K562 (cell line): Measurements from ENCODE around the gene EPHB3. TPM values are rescaled to one million over a fixed set of nuclear protein-coding genes. Genes with fewer than 3 reads are reported as not detected.

Source experiments
- ATAC-seq: fragments of 200-7000 bp; cut with Tn5 transposase; 3 replicates; pipeline ENCODE4 v1.9.1; 2020; ENCODE audit warnings: moderate library complexity
- BruUV-seq: library from RNA; stranded (reverse); fragments of 400-500 nt; replicated peaks from 2 replicates; lab custom pipeline; 2021; lab: Mats Ljungman, UMichigan
- CTCF ChIA-PET: fragments of 300-600 bp; formaldehyde crosslinking; extraction: SDS; loops from one replicate; lab custom pipeline; 2021; ENCODE audit warnings: low intra/inter-chr PET ratio; lab: Yijun Ruan, JAX
- POLR2A ChIA-PET: fragments of 300-600, 350-650 bp; sonication (Branson Sonifier 250); formaldehyde crosslinking; extraction: SDS; loops from one replicate; lab custom pipeline; 2021; ENCODE audit warnings: antibody characterized with exemption, inconsistent platforms; lab: Yijun Ruan, JAX
- DNase-seq, 4 experiments: peaks; one replicate each; pipeline versions ENCODE4 v3.0.0 to v3.0.0-alpha.2; 2011 to 2018; ENCODE audit warnings: low spot score in 3 of 4, mixed read lengths in 3 of 4; ENCODE audit errors: extremely low read depth in 1 of 4
- FAIRE-seq: peaks from 2 replicates; lab custom pipeline; 2011; peaks lifted over from hg19 to GRCh38; lab: Jason Lieb, UNC
- H2AFZ ChIP-seq: 2 replicates; pipeline ENCODE4 v1.6.0; 2011; ENCODE audit warnings: low read depth, low read length, control low read depth, inconsistent platforms
- H3K27ac ChIP-seq: fragments of 200-600 bp; 3 replicates; pipeline ENCODE4 v1.8.0; 2011; ENCODE audit warnings: low read depth, mild to moderate bottlenecking, control low read depth, inconsistent platforms, low read length, moderate library complexity, mixed read lengths; ENCODE audit errors: extremely low read depth
- H3K27me3 ChIP-seq, 2 experiments: fragments of 300-600 bp in 1 of 2; 2 replicates in 1 of 2; 3 replicates in 1 of 2; pipeline versions ENCODE4 v1.6.0 to v1.8.0; 2011; ENCODE audit warnings: inconsistent platforms in 2 of 2, low read length in 2 of 2, mild to moderate bottlenecking in 1 of 2, mixed read lengths in 1 of 2, moderate library complexity in 1 of 2; ENCODE audit not compliant: control insufficient read depth in 2 of 2, insufficient read depth in 2 of 2
- H3K36me3 ChIP-seq: fragments of 300-600 bp; 3 replicates; pipeline ENCODE4 v1.8.0; 2011; ENCODE audit warnings: mild to moderate bottlenecking, low read length, inconsistent platforms; ENCODE audit not compliant: control insufficient read depth, insufficient read depth
- H3K4me1 ChIP-seq, 2 experiments: fragments of 200-600 bp in 1 of 2; replicated peaks in 1 of 2; 2 replicates in 1 of 2; 3 replicates in 1 of 2; pipeline versions ENCODE4 v1.5.1 to v1.8.0; 2011; ENCODE audit warnings: inconsistent platforms in 2 of 2, low read length in 2 of 2, mild to moderate bottlenecking in 1 of 2, mixed read lengths in 1 of 2, moderate library complexity in 1 of 2; ENCODE audit not compliant: control insufficient read depth in 2 of 2, insufficient read depth in 2 of 2
- H3K4me2 ChIP-seq: 2 replicates; pipeline ENCODE4 v1.6.1; 2011; ENCODE audit warnings: low read length, control low read depth, inconsistent platforms, mixed read lengths; ENCODE audit not compliant: insufficient read depth
- H3K4me3 ChIP-seq: fragments of 200-600 bp; sonication (generic), shearing (Covaris generic); 2 replicates; pipeline ENCODE4 v1.5.1; 2016; ENCODE audit warnings: control low read depth, inconsistent platforms
- H3K79me2 ChIP-seq: fragments of 200-600 bp; 3 replicates; pipeline ENCODE4 v1.8.0; 2011; ENCODE audit warnings: low read length, inconsistent platforms; ENCODE audit not compliant: control insufficient read depth, insufficient read depth
- H3K9ac ChIP-seq, 2 experiments: 2 replicates each; pipeline versions ENCODE4 v1.6.0 to v1.6.1; 2011; ENCODE audit warnings: low read depth in 2 of 2, low read length in 2 of 2, control low read depth in 1 of 2, inconsistent platforms in 1 of 2, mild to moderate bottlenecking in 1 of 2, mixed read lengths in 1 of 2; ENCODE audit not compliant: insufficient read depth in 1 of 2
- H3K9me1 ChIP-seq: one replicate; pipeline ENCODE4 v1.6.0; 2011; ENCODE audit warnings: inconsistent platforms, mild to moderate bottlenecking, low read length, moderate library complexity; ENCODE audit not compliant: control insufficient read depth, insufficient read depth
- H3K9me3 ChIP-seq: replicated peaks from 2 replicates; pipeline ENCODE4 v1.5.1; 2011; ENCODE audit warnings: low read depth, low read length, inconsistent platforms; ENCODE audit not compliant: control insufficient read depth, insufficient read depth
- H4K20me1 ChIP-seq: replicated peaks from 2 replicates; pipeline ENCODE4 v1.6.1; 2011; ENCODE audit warnings: low read length, inconsistent platforms, mixed read lengths; ENCODE audit not compliant: control insufficient read depth, insufficient read depth
- CEBPB ChIP-seq: fragments of 450-650 bp; IDR thresholded peaks from 2 replicates; pipeline ENCODE4 v1.6.1; 2016; ENCODE audit warnings: missing genetic modification characterization, missing compliant biosample characterization
- CHD4 ChIP-seq: fragments of 200-600 bp; sonication (generic); IDR thresholded peaks from 3 replicates; pipeline ENCODE4 v1.6.1; 2012; ENCODE audit warnings: low read depth, mild to moderate bottlenecking, mixed read lengths, low read length, inconsistent platforms; ENCODE audit not compliant: insufficient read depth, insufficient replicate concordance, poor library complexity, severe bottlenecking
- HIVEP1 ChIP-seq: fragments of 250-450 bp; sonication (Bioruptor Pico); IDR thresholded peaks from 2 replicates; pipeline ENCODE4 v1.4.0; 2020; ENCODE audit warnings: mild to moderate bottlenecking
- LCOR ChIP-seq: sonication (generic); formaldehyde crosslinking; IDR thresholded peaks from 2 replicates; pipeline ENCODE4 v1.8.0; 2022; ENCODE audit warnings: mild to moderate bottlenecking, missing genetic modification reagents
- MEF2A ChIP-seq: IDR thresholded peaks from 2 replicates; pipeline ENCODE4 v1.6.1; 2011; ENCODE audit warnings: low read depth, mild to moderate bottlenecking, low read length, moderate library complexity; ENCODE audit not compliant: control insufficient read depth
- POLR2B ChIP-seq: fragments of 450-650 bp; IDR thresholded peaks from 2 replicates; pipeline ENCODE4 v1.6.1; 2018; ENCODE audit warnings: low read depth; ENCODE audit not compliant: partially characterized antibody
- RBBP5 ChIP-seq: fragments of 200-600 bp; sonication (generic); IDR thresholded peaks from 2 replicates; pipeline ENCODE4 v1.6.1; 2012; ENCODE audit warnings: borderline replicate concordance, mild to moderate bottlenecking, low read length, control low read depth, inconsistent platforms; ENCODE audit not compliant: insufficient read depth, poor library complexity, severe bottlenecking
- RBM15 ChIP-seq: fragments of 200-400 bp; formaldehyde crosslinking; IDR thresholded peaks from 2 replicates; pipeline ENCODE4 v1.6.1; 2018; ENCODE audit warnings: mild to moderate bottlenecking, low read length, moderate library complexity; ENCODE audit not compliant: insufficient read depth
- VEZF1 ChIP-seq: fragments of 200-800 bp; sonication (Bioruptor generic); IDR thresholded peaks from 2 replicates; pipeline ENCODE4 v1.6.1; 2017; ENCODE audit warnings: missing genetic modification characterization, missing compliant biosample characterization
- YBX1 ChIP-seq: fragments of 450-650 bp; IDR thresholded peaks from 2 replicates; pipeline ENCODE4 v1.7.1; 2016; ENCODE audit warnings: mild to moderate bottlenecking
- ZC3H4 ChIP-seq: sonication (generic); formaldehyde crosslinking; IDR thresholded peaks from 2 replicates; pipeline ENCODE4 v1.9.0; 2021; ENCODE audit warnings: missing genetic modification reagents, borderline replicate concordance
- ZNF263 ChIP-seq: sonication (generic); formaldehyde crosslinking; IDR thresholded peaks from 2 replicates; pipeline ENCODE4 v1.8.0; 2022; ENCODE audit warnings: mild to moderate bottlenecking, missing genetic modification reagents, borderline replicate concordance
- WGBS: fragments of 100-300 bp; shearing (Covaris generic); methylation state at CpG from one replicate; pipeline ENCODE4 v1.1.6; 2016; ENCODE audit warnings: low coverage, mixed read lengths; ENCODE audit not compliant: insufficient coverage; ENCODE audit errors: missing lambda C conversion rate; 5-methylcytosine and 5-hydroxymethylcytosine counted together
- in situ Hi-C: fragments of 300-500 bp; cut with MboI; formaldehyde crosslinking; loops from 4 replicates; pipeline ENCODE4 v1.15.0; 2018; ENCODE audit warnings: inconsistent platforms, mixed read lengths
- intact Hi-C: fragments of 100-400 bp; cut with micrococcal nuclease; formaldehyde crosslinking; loops from 2 replicates; pipeline ENCODE4 v1.14.2; 2022
- polyA plus RNA-seq, 8 experiments: library from polyadenylated mRNA; depleted of rRNA in 4 of 8; stranded (reverse) in 5 of 8; unstranded in 3 of 8; fragments of >200 nt; fragmentation: Nextera tagmentation in 2 of 8; fragmentation: Illumina TruSeq in 1 of 8; extraction: Ambion mirVana in 2 of 8; extraction: Trizol in 1 of 8; gene quantifications; 2 replicates each; pipeline versions ENCODE4 v1.2.1 to v1.2.3, GENCODE V29; 2011 to 2014; ENCODE audit warnings: inconsistent platforms in 1 of 8, missing spikeins in 1 of 8
- total RNA-seq, 7 experiments: library from RNA; depleted of rRNA in 6 of 7; stranded (reverse); fragments of >200 nt in 6 of 7; fragmentation: Illumina TruSeq in 2 of 7; extraction: Trizol in 2 of 7; gene quantifications; 2 replicates each; pipeline versions ENCODE4 v1.2.1 to v1.2.3, GENCODE V29; 2011 to 2021; ENCODE audit warnings: low replicate concordance in 1 of 7
- TF ChIP-seq, protein P1 (sequence below): IDR thresholded peaks from 3 replicates; pipeline ENCODE4 v1.6.1; 2011; ENCODE audit warnings: borderline replicate concordance, mild to moderate bottlenecking; ENCODE audit not compliant: insufficient read length, insufficient read depth
- TF ChIP-seq, protein P2 (sequence below): fragments of 450-650 bp; IDR thresholded peaks from 2 replicates; pipeline ENCODE4 v1.6.1; 2017; ENCODE audit warnings: antibody characterized with exemption

Gene EPHB3
- total and polyA plus RNA-seq, 9 of the 15 experiments (the other 6 are each of a cell fraction or from before 2014, with no cell fraction given): not detected

GRCh38 chr3:184568560-184568923, 7.0 kb downstream of the EPHB3 start (continued):
- no peak for TF ChIP-seq CEBPB
- TF ChIP-seq, all 486 proteins: peak for 0

- CTCF ChIA-PET: no interaction called here
- H3K9ac ChIP-seq: no peak overlapping the region
- DNase-seq (peak in 3 of 4 experiments; percentile 9 to 66 (median 62)), FAIRE-seq (no peak), ATAC-seq (peak; percentile 48)
- H4K20me1 ChIP-seq: peaks cover 7% of the 10 kb centered on the region
- no peak overlapping the region for H3K27ac ChIP-seq
- intact Hi-C loops (no loop called here), in situ Hi-C loops (no loop called here)
- no peaks in the 10 kb centered on the region for H3K9me1 ChIP-seq
- H3K4me2 ChIP-seq: 0 out of 2 replicates have a peak overlapping the region, but pooled peaks have one; percentile 37
- H3K4me3 ChIP-seq: peak overlapping the region; percentile 11; the same call in 1 of the 2 replicates
- H3K4me1 ChIP-seq: peaks cover 0 to 14% of the 10 kb centered on the region in 2 experiments; a peak in 2 of 5 replicates
- H3K27me3 ChIP-seq: peaks cover 58 to 97% of the 10 kb centered on the region in 2 experiments
- no peaks in the 10 kb centered on the region for H3K79me2 ChIP-seq
- no peaks in the 10 kb centered on the region for H3K36me3 ChIP-seq
- 3% methylated on average over 23 of the region's 68 CpGs for WGBS
- no peaks in the 10 kb centered on the region for H3K9me3 ChIP-seq
- BruUV-seq: no TSS peak
- POLR2A ChIA-PET: no interaction called here
- no peak overlapping the region for H2AFZ ChIP-seq
- TF ChIP-seq HIVEP1 (CRISPR knock-in tag) (no peak), ZC3H4 (CRISPR knock-in tag) (no peak), CHD4 (no peak), LCOR (CRISPR knock-in tag) (no peak), ZNF263 (peak; percentile 96), RBBP5 (no peak), YBX1 (no peak), VEZF1 (CRISPR knock-in tag) (peak; percentile 29; the same call in 1 of the 2 replicates), RBM15 (no peak), POLR2B (no peak), MEF2A (no peak)
- TF ChIP-seq, protein P1, sequence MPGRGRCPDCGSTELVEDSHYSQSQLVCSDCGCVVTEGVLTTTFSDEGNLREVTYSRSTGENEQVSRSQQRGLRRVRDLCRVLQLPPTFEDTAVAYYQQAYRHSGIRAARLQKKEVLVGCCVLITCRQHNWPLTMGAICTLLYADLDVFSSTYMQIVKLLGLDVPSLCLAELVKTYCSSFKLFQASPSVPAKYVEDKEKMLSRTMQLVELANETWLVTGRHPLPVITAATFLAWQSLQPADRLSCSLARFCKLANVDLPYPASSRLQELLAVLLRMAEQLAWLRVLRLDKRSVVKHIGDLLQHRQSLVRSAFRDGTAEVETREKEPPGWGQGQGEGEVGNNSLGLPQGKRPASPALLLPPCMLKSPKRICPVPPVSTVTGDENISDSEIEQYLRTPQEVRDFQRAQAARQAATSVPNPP: no peak
- TF ChIP-seq, protein P2, sequence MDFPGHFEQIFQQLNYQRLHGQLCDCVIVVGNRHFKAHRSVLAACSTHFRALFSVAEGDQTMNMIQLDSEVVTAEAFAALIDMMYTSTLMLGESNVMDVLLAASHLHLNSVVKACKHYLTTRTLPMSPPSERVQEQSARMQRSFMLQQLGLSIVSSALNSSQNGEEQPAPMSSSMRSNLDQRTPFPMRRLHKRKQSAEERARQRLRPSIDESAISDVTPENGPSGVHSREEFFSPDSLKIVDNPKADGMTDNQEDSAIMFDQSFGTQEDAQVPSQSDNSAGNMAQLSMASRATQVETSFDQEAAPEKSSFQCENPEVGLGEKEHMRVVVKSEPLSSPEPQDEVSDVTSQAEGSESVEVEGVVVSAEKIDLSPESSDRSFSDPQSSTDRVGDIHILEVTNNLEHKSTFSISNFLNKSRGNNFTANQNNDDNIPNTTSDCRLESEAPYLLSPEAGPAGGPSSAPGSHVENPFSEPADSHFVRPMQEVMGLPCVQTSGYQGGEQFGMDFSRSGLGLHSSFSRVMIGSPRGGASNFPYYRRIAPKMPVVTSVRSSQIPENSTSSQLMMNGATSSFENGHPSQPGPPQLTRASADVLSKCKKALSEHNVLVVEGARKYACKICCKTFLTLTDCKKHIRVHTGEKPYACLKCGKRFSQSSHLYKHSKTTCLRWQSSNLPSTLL: peak; percentile 72; the same call in 1 of the 2 replicates
Observed at GRCh38 chr3:184568924-184569829, 7.6 kb downstream of the EPHB3 start.
